Epithelial cell of prostate (primary cell): ENCODE measurements around the gene NKX3-2.
"Not testable (repeated sequence)": the region's sequence is repeated elsewhere in the genome, so short reads cannot be mapped to it uniquely, and the experiment has no call there.

Source experiments
- DNase-seq: peaks from one replicate; pipeline ENCODE4 v3.0.0-alpha.2; 2011; ENCODE audit warnings: low read depth, low spot score
- H3K27ac ChIP-seq: fragments of 450-650 bp; 2 replicates; pipeline ENCODE4 v1.5.1; 2017; ENCODE audit warnings: mild to moderate bottlenecking

Gene NKX3-2

GRCh38 chr4:13543839-13544605 lies at the start of gene NKX3-2:
NKX3-2 (minus strand) TSS chr4:13544508; CDS start chr4:13544414, 94 bp downstream.
- no peak for DNase-seq
- no peak within 1 kb of the TSS for H3K27ac ChIP-seq

GRCh38 chr4:13592220-13592619 lies 47.9 kb upstream of the NKX3-2 start:
- DNase-seq: no peak
- H3K27ac ChIP-seq: no peak overlapping the region

DNA sequence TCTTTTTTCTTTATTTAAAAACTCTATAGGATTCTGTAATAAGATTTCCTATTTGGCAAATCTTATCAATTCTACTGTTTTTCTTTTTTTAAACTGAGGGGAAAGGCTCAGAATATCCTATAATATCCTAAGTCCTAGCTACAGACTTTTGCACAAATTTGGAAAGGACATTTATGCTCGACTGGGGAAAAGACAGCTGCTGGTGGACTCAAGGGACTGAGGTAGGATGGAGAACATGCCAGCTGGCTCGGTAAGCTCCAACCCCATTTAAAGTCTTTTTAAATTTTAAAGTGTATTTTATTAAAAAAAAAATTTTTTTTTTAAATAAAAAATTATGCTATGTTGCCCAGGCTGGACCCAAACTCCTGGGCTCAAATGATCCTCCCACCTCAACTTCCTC lies 46.5 kb upstream of the NKX3-2 start:
- no peak overlapping the region for H3K27ac ChIP-seq
- no peak for DNase-seq

- DNase-seq: no peak
- no peak overlapping the region for H3K27ac ChIP-seq
These were observed 44.6 kb upstream of the NKX3-2 start for GRCh38 chr4:13588954-13589353.

GRCh38 chr4:13584481-13584880 lies 40.2 kb upstream of the NKX3-2 start:
- H3K27ac ChIP-seq: peak overlapping the region; percentile 16
- no peak for DNase-seq

- DNase-seq: no peak
- no peak overlapping the region for H3K27ac ChIP-seq
These were observed 35.7 kb upstream of the NKX3-2 start for GRCh38 chr4:13580036-13580435.

DNA sequence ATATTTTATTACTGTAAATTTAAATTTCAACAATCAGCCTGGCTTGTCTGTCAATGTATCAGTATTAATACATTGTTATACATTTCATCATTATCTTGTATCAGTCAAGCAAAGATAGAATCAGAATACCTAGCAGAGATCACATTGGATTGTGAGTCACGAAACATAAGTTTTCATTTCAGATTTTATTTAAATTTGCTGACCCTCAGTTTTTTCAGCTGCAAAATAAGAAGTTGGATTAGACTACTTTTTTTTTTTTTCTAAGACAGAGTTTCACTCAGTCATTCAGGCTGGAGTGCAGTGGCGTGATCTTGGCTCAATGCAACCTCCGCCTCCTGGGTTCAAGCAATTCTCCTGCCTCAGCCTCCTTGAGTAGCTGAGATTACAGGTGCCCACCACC lies 33.4 kb upstream of the NKX3-2 start:
- DNase-seq: no peak
- H3K27ac ChIP-seq: no peak overlapping the region

- no peak overlapping the region for H3K27ac ChIP-seq
- no peak for DNase-seq
These were observed 26.6 kb upstream of the NKX3-2 start for GRCh38 chr4:13570916-13571315.

DNA sequence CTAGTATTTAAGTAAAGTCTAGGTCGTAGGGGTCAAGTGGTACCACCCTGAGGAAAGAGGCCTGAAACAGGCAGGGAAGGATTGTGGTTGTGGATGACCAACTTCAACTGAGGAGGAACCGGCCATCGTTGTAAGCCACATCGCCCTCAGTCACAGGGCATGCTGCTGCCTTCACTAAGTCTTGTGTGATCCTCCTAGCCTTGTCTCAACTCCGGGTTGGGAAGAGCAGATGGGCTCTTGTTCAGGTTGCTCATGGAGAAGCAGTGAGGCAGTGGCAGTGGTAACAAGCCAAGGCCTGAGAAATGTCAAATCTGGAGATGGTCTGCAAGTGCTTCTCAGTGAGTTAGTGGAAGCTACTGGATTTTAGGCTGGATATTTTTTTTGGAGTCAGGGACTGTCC lies 22.8 kb upstream of the NKX3-2 start:
- H3K27ac ChIP-seq: no peak overlapping the region
- DNase-seq: no peak

DNA sequence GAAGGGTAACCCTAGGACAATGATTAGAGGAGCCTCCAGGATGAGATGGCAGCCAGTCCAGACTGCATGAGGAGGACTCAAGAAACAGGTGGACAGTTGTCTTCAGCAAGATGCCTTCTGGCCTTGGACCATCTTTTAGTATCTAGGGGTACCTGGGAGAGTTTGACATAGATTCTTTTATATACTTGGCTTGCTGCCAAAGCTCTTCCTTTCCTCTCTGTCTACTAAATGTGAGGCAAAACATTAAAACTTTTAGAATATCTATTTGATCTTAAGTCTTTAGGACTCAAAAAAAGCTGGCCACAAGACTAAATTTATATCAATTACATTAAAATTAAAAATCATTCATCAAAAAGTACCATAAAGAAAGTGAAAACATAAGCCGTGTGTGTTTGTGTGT lies 18.6 kb upstream of the NKX3-2 start:
- no peak for DNase-seq
- H3K27ac ChIP-seq: no peak overlapping the region

DNA sequence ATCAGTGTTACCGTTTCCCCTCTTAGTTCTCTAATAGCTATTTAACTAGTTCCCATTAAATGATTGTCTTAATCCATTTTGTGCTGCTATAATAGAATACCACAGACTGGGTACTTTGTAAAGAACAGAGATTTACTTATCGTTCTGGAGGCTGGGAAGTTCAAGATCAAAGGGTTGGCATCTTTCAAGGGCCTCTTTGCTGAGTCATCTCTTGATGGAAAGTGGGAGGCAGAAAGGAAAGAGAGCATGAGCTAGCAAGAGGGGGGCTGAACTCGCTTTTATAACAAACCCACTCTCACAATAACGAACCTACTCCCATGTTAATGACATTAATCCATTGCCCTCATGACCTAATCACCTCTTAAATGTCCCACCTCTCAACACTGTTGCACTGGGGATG lies 17.4 kb upstream of the NKX3-2 start:
- DNase-seq: no peak
- no peak overlapping the region for H3K27ac ChIP-seq

GRCh38 chr4:13560111-13560510 lies 15.8 kb upstream of the NKX3-2 start:
- H3K27ac ChIP-seq: peak overlapping the region; percentile 69
- not testable (repeated sequence) for DNase-seq

DNA sequence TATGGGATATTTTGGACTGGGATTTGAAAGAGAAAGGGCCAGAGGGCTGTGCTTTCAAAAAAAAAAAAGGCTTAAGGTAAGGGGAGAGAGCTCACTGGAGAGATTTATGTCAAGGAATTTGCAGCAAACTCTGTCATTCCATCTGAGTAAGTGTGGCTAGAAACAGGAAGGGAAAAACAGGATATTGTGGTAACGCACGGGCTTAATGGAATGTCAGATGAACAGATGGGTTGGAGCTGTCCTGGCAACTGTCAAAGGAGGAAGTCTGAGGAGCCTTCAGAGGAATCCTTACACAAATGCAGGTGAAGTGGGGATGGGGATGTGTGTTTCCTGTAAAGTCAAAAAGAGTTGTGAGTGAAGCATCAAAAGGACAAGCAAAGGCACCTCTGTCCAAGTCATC lies 15.1 kb upstream of the NKX3-2 start:
- H3K27ac ChIP-seq: peak overlapping the region; percentile 69
- peak; percentile 27 for DNase-seq

GRCh38 chr4:13558881-13559280 lies 14.6 kb upstream of the NKX3-2 start:
- H3K27ac ChIP-seq: peak overlapping the region; percentile 69
- no peak for DNase-seq

- no peak for DNase-seq
- no peak overlapping the region for H3K27ac ChIP-seq
These were observed 11.0 kb upstream of the NKX3-2 start for GRCh38 chr4:13555325-13555724.

DNA sequence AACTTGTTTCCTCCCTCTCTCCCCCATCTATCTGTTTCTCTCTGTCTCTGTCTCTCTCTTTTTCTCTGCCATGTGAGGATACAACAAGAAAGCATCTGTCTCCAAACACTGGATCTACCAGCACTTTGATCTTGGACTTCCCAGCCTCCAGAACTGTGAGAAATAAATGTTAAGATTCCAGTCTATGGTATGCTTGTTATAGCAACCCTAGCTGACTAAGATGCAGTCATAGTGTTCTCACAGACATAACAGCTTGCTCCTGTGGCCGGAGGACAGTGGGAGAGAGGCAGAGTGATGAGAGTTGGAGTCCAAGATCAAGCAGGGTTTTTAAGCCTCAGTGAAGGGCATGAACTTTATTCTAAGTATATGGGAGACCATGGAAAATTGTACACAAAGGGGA lies 8.8 kb upstream of the NKX3-2 start:
- DNase-seq: no peak
- no peak overlapping the region for H3K27ac ChIP-seq

- peak; percentile 12 for DNase-seq
- H3K27ac ChIP-seq: no peak overlapping the region
These were observed 4.8 kb upstream of the NKX3-2 start for GRCh38 chr4:13548984-13549546.

GRCh38 chr4:13548059-13548983 lies 4.0 kb upstream of the NKX3-2 start:
- DNase-seq: no peak

GRCh38 chr4:13547485-13548041 lies 3.3 kb upstream of the NKX3-2 start:
- no peak for DNase-seq
- H3K27ac ChIP-seq: no peak overlapping the region

More at GRCh38 chr4:13548059-13548983, 4.0 kb upstream of the NKX3-2 start:
- H3K27ac ChIP-seq: no peak overlapping the region

DNA sequence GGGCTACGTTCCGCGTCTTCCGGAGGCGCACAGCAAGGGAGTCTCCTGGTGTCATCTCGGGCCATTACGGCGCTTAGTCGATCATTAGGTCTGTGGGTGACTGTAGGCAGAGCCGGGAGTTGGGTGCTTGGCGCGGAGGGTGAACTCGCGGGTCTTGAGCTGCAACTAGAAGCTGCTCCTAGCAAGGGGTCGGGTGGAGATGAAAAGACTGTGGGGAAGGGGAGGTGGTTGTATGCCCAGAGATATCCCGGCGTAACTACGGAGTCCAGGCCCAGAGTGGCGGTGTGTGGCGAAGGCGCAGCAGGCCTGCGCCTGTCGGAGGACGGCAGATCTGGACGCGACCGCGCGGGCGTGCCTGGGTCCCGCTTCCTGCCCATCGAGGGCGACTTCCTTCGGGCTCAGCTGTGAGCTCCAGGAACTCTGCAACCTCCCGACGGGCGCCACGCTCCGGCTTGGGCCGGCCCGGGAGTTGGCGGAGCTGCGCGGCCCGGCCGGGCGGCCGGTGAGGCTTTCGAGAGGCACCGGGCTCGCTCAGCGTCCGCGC lies 2.7 kb upstream of the NKX3-2 start:
- no peak overlapping the region for H3K27ac ChIP-seq
- no peak for DNase-seq
